ENCODE data around the gene OR9Q1.

DNA sequence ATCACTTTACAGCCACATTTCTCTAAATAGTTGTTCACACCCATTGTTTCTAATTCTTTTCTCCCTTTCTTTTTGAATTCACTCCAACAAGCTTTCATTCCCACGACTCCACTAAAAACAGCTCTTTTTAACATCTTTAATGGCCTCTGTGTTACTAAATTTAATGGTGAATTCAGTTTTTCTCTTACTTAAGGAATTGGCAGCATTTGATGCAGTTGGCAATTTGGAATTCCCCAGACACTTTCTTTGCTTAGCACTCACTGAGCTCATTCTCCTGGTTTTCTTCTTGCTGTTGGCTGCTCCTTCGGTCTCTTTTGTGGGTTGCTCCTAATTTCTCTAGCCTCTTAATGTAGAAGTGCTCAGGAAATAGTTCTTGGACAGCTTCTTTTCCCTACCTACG is 40.5 kb upstream of the OR9Q1 start:
- TF ChIP-seq, protein P1, sequence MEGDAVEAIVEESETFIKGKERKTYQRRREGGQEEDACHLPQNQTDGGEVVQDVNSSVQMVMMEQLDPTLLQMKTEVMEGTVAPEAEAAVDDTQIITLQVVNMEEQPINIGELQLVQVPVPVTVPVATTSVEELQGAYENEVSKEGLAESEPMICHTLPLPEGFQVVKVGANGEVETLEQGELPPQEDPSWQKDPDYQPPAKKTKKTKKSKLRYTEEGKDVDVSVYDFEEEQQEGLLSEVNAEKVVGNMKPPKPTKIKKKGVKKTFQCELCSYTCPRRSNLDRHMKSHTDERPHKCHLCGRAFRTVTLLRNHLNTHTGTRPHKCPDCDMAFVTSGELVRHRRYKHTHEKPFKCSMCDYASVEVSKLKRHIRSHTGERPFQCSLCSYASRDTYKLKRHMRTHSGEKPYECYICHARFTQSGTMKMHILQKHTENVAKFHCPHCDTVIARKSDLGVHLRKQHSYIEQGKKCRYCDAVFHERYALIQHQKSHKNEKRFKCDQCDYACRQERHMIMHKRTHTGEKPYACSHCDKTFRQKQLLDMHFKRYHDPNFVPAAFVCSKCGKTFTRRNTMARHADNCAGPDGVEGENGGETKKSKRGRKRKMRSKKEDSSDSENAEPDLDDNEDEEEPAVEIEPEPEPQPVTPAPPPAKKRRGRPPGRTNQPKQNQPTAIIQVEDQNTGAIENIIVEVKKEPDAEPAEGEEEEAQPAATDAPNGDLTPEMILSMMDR (IDR thresholded peaks at IDR 0.05), result no peak
- no peak for TF ChIP-seq POLR2A (IDR thresholded peaks at IDR 0.05)
